ENCODE measurements around the gene GPRIN3. TPM values are rescaled to one million over a fixed set of nuclear protein-coding genes. Genes with fewer than 3 reads are reported as not detected.
A peak's percentile ranks its signal among the peaks of the same experiment; 100 is the strongest.

GPRIN3 gene
- total RNA-seq, 2 experiments from 2014 or later, result 102 to 106 TPM

GRCh38 chr4:89307178-89307445 is 488 bp downstream of the GPRIN3 start:
- peaks cover 40% of the 10 kb centered on the region for H3K4me1 Mint-ChIP-seq
- H3K9me3 Mint-ChIP-seq, result no peaks in the 10 kb centered on the region
- peaks cover 49% of the 10 kb centered on the region for H3K36me3 Mint-ChIP-seq (ENCODE audit: low read depth)
- CTCF ChIA-PET, result interaction anchor here (1.0 to 2.4 kb wide), 6 partner anchors 8 to 128 kb away, joined by 3 to 9 read pairs (median 4); no protein-coding TSS in a partner anchor
- peak overlapping the region; percentile 93 for H3K4me3 Mint-ChIP-seq
- DNase-seq, result no peak
- no peaks in the 10 kb centered on the region for H3K27me3 Mint-ChIP-seq
- POLR2A ChIA-PET, result interaction anchor here (0.6 to 13.1 kb wide), 6 partner anchors 9 to 131 kb away, joined by 3 to 431 read pairs (median 28); no protein-coding TSS in a partner anchor
- H3K27ac Mint-ChIP-seq, result peak overlapping the region; percentile 97

- Mint-ChIP-seq H3K4me1 (peaks cover 45% of the 10 kb centered on the region), H3K27me3 (no peaks in the 10 kb centered on the region), H3K27ac (peak overlapping the region; percentile 97), H3K36me3 (ENCODE audit: low read depth) (peaks cover 53% of the 10 kb centered on the region), H3K9me3 (no peaks in the 10 kb centered on the region), H3K4me3 (peak overlapping the region; percentile 93)
- ChIA-PET POLR2A (interaction anchor here (0.7 to 13.1 kb wide), 9 partner anchors 9 to 925 kb away, joined by 3 to 516 read pairs (median 4); no protein-coding TSS in a partner anchor), CTCF (interaction anchor here (0.6 to 1.9 kb wide), 3 partner anchors 11 to 51 kb away, joined by 4 to 10 read pairs (median 6); no protein-coding TSS in a partner anchor)
- DNase-seq, result peak; percentile 52
Measured at GRCh38 chr4:89306486-89307177, 968 bp downstream of the GPRIN3 start.

GRCh38 chr4:89305712-89306437 is 1.7 kb downstream of the GPRIN3 start:
- H3K36me3 Mint-ChIP-seq (ENCODE audit: low read depth), result peaks cover 61% of the 10 kb centered on the region
- H3K4me1 Mint-ChIP-seq, result peaks cover 50% of the 10 kb centered on the region
- peak; percentile 56 for DNase-seq

GRCh38 chr4:89305028-89305427 is 2.6 kb downstream of the GPRIN3 start:
- CTCF ChIA-PET, result interaction anchor here (0.9 to 1.9 kb wide), 5 partner anchors 8 to 50 kb away, joined by 3 to 10 read pairs (median 6); no protein-coding TSS in a partner anchor
- Mint-ChIP-seq H3K9me3 (no peaks in the 10 kb centered on the region), H3K27ac (peak overlapping the region; percentile 97), H3K27me3 (no peaks in the 10 kb centered on the region), H3K4me3 (peak overlapping the region; percentile 93), H3K36me3 (ENCODE audit: low read depth) (peaks cover 65% of the 10 kb centered on the region), H3K4me1 (peaks cover 51% of the 10 kb centered on the region)
- POLR2A ChIA-PET, result interaction anchor here (0.6 to 13.1 kb wide), 11 partner anchors 7 to 1021 kb away, joined by 3 to 516 read pairs (median 4); partner anchors contain the start of gene PPM1K
- DNase-seq, result no peak

More at GRCh38 chr4:89305712-89306437, 1.7 kb downstream of the GPRIN3 start:
- Mint-ChIP-seq H3K27ac (peak overlapping the region; percentile 97), H3K4me3 (peak overlapping the region; percentile 93), H3K27me3 (no peaks in the 10 kb centered on the region), H3K9me3 (no peaks in the 10 kb centered on the region)
- CTCF ChIA-PET, result interaction anchor here (0.6 to 1.9 kb wide), 6 partner anchors 9 to 51 kb away, joined by 3 to 10 read pairs (median 5); no protein-coding TSS in a partner anchor
- POLR2A ChIA-PET, result interaction anchor here (0.7 to 13.1 kb wide), 14 partner anchors 8 to 1022 kb away, joined by 3 to 516 read pairs (median 4); partner anchors contain the start of gene PPM1K

- no peaks in the 10 kb centered on the region for H3K9me3 Mint-ChIP-seq
- peaks cover 71% of the 10 kb centered on the region for H3K36me3 Mint-ChIP-seq (ENCODE audit: low read depth)
- peak overlapping the region; percentile 93 for H3K4me3 Mint-ChIP-seq
- no peaks in the 10 kb centered on the region for H3K27me3 Mint-ChIP-seq
- ChIA-PET CTCF (interaction anchor here (0.8 kb wide), 1 partner anchor 9 kb away, joined by 3 read pairs; no protein-coding TSS in a partner anchor), POLR2A (interaction anchor here (1.0 to 13.1 kb wide), 4 partner anchors 6 to 44 kb away, joined by 4 to 516 read pairs (median 251); no protein-coding TSS in a partner anchor)
- DNase-seq, result no peak
- H3K4me1 Mint-ChIP-seq, result peaks cover 48% of the 10 kb centered on the region
- peak overlapping the region; percentile 97 for H3K27ac Mint-ChIP-seq
Measured at GRCh38 chr4:89303814-89304388, 3.7 kb downstream of the GPRIN3 start.

- H3K27me3 Mint-ChIP-seq, result no peaks in the 10 kb centered on the region
- peak overlapping the region; percentile 92 for H3K4me3 Mint-ChIP-seq
- peaks cover 71% of the 10 kb centered on the region for H3K36me3 Mint-ChIP-seq (ENCODE audit: low read depth)
- ChIA-PET CTCF (interaction anchor here (1.1 to 1.9 kb wide), 2 partner anchors 10 to 132 kb away, joined by 3 to 6 read pairs; no protein-coding TSS in a partner anchor), POLR2A (interaction anchor here (1.0 to 13.1 kb wide), 4 partner anchors 6 to 43 kb away, joined by 4 to 516 read pairs (median 251); no protein-coding TSS in a partner anchor)
- no peaks in the 10 kb centered on the region for H3K9me3 Mint-ChIP-seq
- peaks cover 45% of the 10 kb centered on the region for H3K4me1 Mint-ChIP-seq
- peak overlapping the region; percentile 99 for H3K27ac Mint-ChIP-seq
- peak; percentile 83 for DNase-seq
Measured at GRCh38 chr4:89303177-89303576, 4.4 kb downstream of the GPRIN3 start.

- CTCF ChIA-PET, result interaction anchor here (1.9 to 2.7 kb wide), 2 partner anchors 9 to 11 kb away, joined by 6 to 17 read pairs; no protein-coding TSS in a partner anchor
- Mint-ChIP-seq H3K36me3 (ENCODE audit: low read depth) (peaks cover 77% of the 10 kb centered on the region), H3K4me1 (peaks cover 57% of the 10 kb centered on the region), H3K27me3 (no peaks in the 10 kb centered on the region), H3K27ac (peak overlapping the region; percentile 99), H3K9me3 (no peaks in the 10 kb centered on the region), H3K4me3 (peak overlapping the region; percentile 92)
- DNase-seq, result no peak
- POLR2A ChIA-PET, result interaction anchor here (0.8 to 13.1 kb wide), 7 partner anchors 4 to 47 kb away, joined by 3 to 516 read pairs (median 71); partner anchors contain the start of gene GPRIN3
Measured at GRCh38 chr4:89301902-89302301, 5.7 kb downstream of the GPRIN3 start.

GRCh38 chr4:89301003-89301402 is 6.6 kb downstream of the GPRIN3 start:
- Mint-ChIP-seq H3K4me3 (peak overlapping the region; percentile 92), H3K9me3 (no peaks in the 10 kb centered on the region), H3K27me3 (no peaks in the 10 kb centered on the region), H3K36me3 (ENCODE audit: low read depth) (peaks cover 74% of the 10 kb centered on the region), H3K27ac (peak overlapping the region; percentile 99), H3K4me1 (peaks cover 66% of the 10 kb centered on the region)
- no peak for DNase-seq
- CTCF ChIA-PET, result interaction anchor here (1.3 to 2.7 kb wide), 3 partner anchors 10 to 46 kb away, joined by 3 to 17 read pairs (median 4); no protein-coding TSS in a partner anchor
- POLR2A ChIA-PET, result interaction anchor here (1.4 to 11.2 kb wide), 8 partner anchors 7 to 138 kb away, joined by 4 to 516 read pairs (median 11); partner anchors contain the start of gene GPRIN3

- Mint-ChIP-seq H3K4me3 (peak overlapping the region; percentile 83), H3K36me3 (ENCODE audit: low read depth) (peaks cover 70% of the 10 kb centered on the region), H3K9me3 (no peaks in the 10 kb centered on the region), H3K4me1 (peaks cover 68% of the 10 kb centered on the region), H3K27me3 (no peaks in the 10 kb centered on the region), H3K27ac (peak overlapping the region; percentile 99)
- POLR2A ChIA-PET, result interaction anchor here (1.0 to 11.2 kb wide), 11 partner anchors 7 to 138 kb away, joined by 3 to 516 read pairs (median 9); partner anchors contain the start of gene GPRIN3
- CTCF ChIA-PET, result interaction anchor here (1.3 to 3.6 kb wide), 7 partner anchors 9 to 169 kb away, joined by 3 to 20 read pairs (median 6); no protein-coding TSS in a partner anchor
- DNase-seq, result no peak
Measured at GRCh38 chr4:89300499-89300898, 7.1 kb downstream of the GPRIN3 start.

GRCh38 chr4:89300060-89300459 is 7.5 kb downstream of the GPRIN3 start:
- H3K4me1 Mint-ChIP-seq, result peaks cover 71% of the 10 kb centered on the region
- H3K27ac Mint-ChIP-seq, result peak overlapping the region; percentile 99
- H3K4me3 Mint-ChIP-seq, result peak overlapping the region; percentile 83
- no peak for DNase-seq
- no peaks in the 10 kb centered on the region for H3K27me3 Mint-ChIP-seq
- ChIA-PET CTCF (interaction anchor here (1.0 to 3.6 kb wide), 8 partner anchors 9 to 170 kb away, joined by 3 to 20 read pairs (median 5); no protein-coding TSS in a partner anchor), POLR2A (interaction anchor here (1.0 to 11.2 kb wide), 12 partner anchors 8 to 137 kb away, joined by 3 to 516 read pairs (median 8); partner anchors contain the start of gene GPRIN3)
- peaks cover 70% of the 10 kb centered on the region for H3K36me3 Mint-ChIP-seq (ENCODE audit: low read depth)
- H3K9me3 Mint-ChIP-seq, result no peaks in the 10 kb centered on the region

- no peaks in the 10 kb centered on the region for H3K27me3 Mint-ChIP-seq
- ChIA-PET CTCF (interaction anchor here (1.0 to 3.6 kb wide), 9 partner anchors 8 to 171 kb away, joined by 3 to 20 read pairs (median 7); partner anchors contain the start of gene GPRIN3), POLR2A (interaction anchor here (0.7 to 11.2 kb wide), 20 partner anchors 9 to 350 kb away, joined by 3 to 516 read pairs (median 6); partner anchors contain the start of gene GPRIN3)
- DNase-seq, result no peak
- peak overlapping the region; percentile 83 for H3K4me3 Mint-ChIP-seq
- no peaks in the 10 kb centered on the region for H3K9me3 Mint-ChIP-seq
- H3K4me1 Mint-ChIP-seq, result peaks cover 78% of the 10 kb centered on the region
- peaks cover 70% of the 10 kb centered on the region for H3K36me3 Mint-ChIP-seq (ENCODE audit: low read depth)
- peak overlapping the region; percentile 99 for H3K27ac Mint-ChIP-seq
Measured at GRCh38 chr4:89299153-89299791, 8.3 kb downstream of the GPRIN3 start.

All from activated CD4-positive, alpha-beta memory T cell treated with anti-CD3 and anti-CD28 coated beads, Interleukin-2, amount 10 ng/mL, durations not matched to agents 7 days and 5 days (primary cell).